LHCN-M2 (cell line): Measurements from ENCODE around the gene NCKAP5. TPM values are rescaled to one million over a fixed set of nuclear protein-coding genes. Genes with fewer than 3 reads are reported as not detected.

Source experiments
- DNase-seq: peaks from one replicate; pipeline ENCODE4 v3.0.0-alpha.2; 2012; ENCODE audit warnings: low read depth
- total RNA-seq: library from RNA; depleted of rRNA; stranded (reverse); fragments of >200 nt; gene quantifications from 2 replicates; pipeline ENCODE4 v1.2.3, GENCODE V29; 2014

Gene NCKAP5
- total RNA-seq, 1 experiment from 2014 or later = 0.40 TPM

- DNase-seq = no peak
These were observed 185.7 kb downstream of the NCKAP5 start for GRCh38 chr2:133382566-133382965.

GRCh38 chr2:133380991-133381390 is 187.3 kb downstream of the NCKAP5 start:
- DNase-seq = no peak

- DNase-seq = no peak
These were observed 189.2 kb downstream of the NCKAP5 start for GRCh38 chr2:133378928-133379549.

- no peak for DNase-seq
These were observed 189.9 kb downstream of the NCKAP5 start for GRCh38 chr2:133378386-133378785.

- no peak for DNase-seq
These were observed 190.7 kb downstream of the NCKAP5 start for GRCh38 chr2:133377599-133377998.

- DNase-seq = no peak
These were observed 191.2 kb downstream of the NCKAP5 start for GRCh38 chr2:133377021-133377481.

GRCh38 chr2:133374781-133375180 is 193.5 kb downstream of the NCKAP5 start:
- DNase-seq = no peak

GRCh38 chr2:133371286-133371685 is 197.0 kb downstream of the NCKAP5 start:
- DNase-seq = no peak

GRCh38 chr2:133369901-133370658 is 198.2 kb downstream of the NCKAP5 start:
- DNase-seq = no peak

GRCh38 chr2:133365117-133365516 is 203.1 kb downstream of the NCKAP5 start:
- no peak for DNase-seq

- DNase-seq = no peak
These were observed 203.6 kb downstream of the NCKAP5 start for GRCh38 chr2:133364636-133365035.

- DNase-seq = no peak
These were observed 204.4 kb downstream of the NCKAP5 start for GRCh38 chr2:133363884-133364283.

- peak; percentile 46 for DNase-seq
These were observed 206.2 kb downstream of the NCKAP5 start for GRCh38 chr2:133362061-133362476.

- no peak for DNase-seq
These were observed 207.4 kb downstream of the NCKAP5 start for GRCh38 chr2:133360882-133361281.

- DNase-seq = no peak
These were observed 208.1 kb downstream of the NCKAP5 start for GRCh38 chr2:133360190-133360589.

GRCh38 chr2:133352719-133353118 is 215.5 kb downstream of the NCKAP5 start:
- DNase-seq = no peak

GRCh38 chr2:133346654-133347053 is 221.6 kb downstream of the NCKAP5 start:
- peak; percentile 40 for DNase-seq

- no peak for DNase-seq
These were observed 222.6 kb downstream of the NCKAP5 start for GRCh38 chr2:133345638-133346037.

GRCh38 chr2:133344849-133345248 is 223.4 kb downstream of the NCKAP5 start:
- no peak for DNase-seq

- DNase-seq = no peak
These were observed 225.3 kb downstream of the NCKAP5 start for GRCh38 chr2:133343018-133343352.

GRCh38 chr2:133342286-133343017 is 225.8 kb downstream of the NCKAP5 start:
- no peak for DNase-seq

GRCh38 chr2:133341575-133341974 is 226.7 kb downstream of the NCKAP5 start:
- DNase-seq = no peak

- DNase-seq = no peak
These were observed 230.0 kb downstream of the NCKAP5 start for GRCh38 chr2:133338224-133338623.
